Measurements from ENCODE around the gene MAP1A.

The MAP1A gene

GRCh38 chr15:43526261-43526930 lies 9.0 kb downstream of the MAP1A start:
- H3K27ac ChIP-seq, result no peak overlapping the region
- TF ChIP-seq ZFX (IDR thresholded peaks at IDR 0.05; ENCODE audit: borderline replicate concordance), result no peak
- no peak for TF ChIP-seq CTCF (IDR thresholded peaks at IDR 0.05)

DNA sequence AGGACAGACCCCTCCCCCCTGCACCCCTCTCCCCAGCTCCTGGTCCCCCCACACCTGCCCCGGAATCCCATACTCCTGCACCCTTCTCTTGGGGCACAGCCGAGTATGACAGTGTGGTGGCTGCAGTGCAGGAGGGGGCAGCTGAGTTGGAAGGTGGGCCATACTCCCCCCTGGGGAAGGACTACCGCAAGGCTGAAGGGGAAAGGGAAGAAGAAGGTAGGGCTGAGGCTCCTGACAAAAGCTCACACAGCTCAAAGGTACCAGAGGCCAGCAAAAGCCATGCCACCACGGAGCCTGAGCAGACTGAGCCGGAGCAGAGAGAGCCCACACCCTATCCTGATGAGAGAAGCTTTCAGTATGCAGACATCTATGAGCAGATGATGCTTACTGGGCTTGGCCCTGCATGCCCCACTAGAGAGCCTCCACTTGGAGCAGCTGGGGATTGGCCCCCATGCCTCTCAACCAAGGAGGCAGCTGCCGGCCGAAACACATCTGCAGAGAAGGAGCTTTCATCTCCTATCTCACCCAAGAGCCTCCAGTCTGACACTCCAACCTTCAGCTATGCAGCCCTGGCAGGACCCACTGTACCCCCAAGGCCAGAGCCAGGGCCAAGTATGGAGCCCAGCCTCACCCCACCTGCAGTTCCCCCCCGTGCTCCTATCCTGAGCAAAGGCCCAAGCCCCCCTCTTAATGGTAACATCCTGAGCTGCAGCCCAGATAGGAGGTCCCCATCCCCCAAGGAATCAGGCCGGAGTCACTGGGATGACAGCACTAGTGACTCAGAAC lies 9.8 kb downstream of the MAP1A start:
- no peak for TF ChIP-seq ZFX (IDR thresholded peaks at IDR 0.05; ENCODE audit: borderline replicate concordance)
- no peak for TF ChIP-seq CTCF (IDR thresholded peaks at IDR 0.05)
- H3K27ac ChIP-seq, result no peak overlapping the region

GRCh38 chr15:43527802-43528541 lies 10.6 kb downstream of the MAP1A start:
- H3K27ac ChIP-seq, result no peak overlapping the region
- no peak for TF ChIP-seq CTCF (IDR thresholded peaks at IDR 0.05)
- TF ChIP-seq ZFX (IDR thresholded peaks at IDR 0.05; ENCODE audit: borderline replicate concordance), result no peak

DNA sequence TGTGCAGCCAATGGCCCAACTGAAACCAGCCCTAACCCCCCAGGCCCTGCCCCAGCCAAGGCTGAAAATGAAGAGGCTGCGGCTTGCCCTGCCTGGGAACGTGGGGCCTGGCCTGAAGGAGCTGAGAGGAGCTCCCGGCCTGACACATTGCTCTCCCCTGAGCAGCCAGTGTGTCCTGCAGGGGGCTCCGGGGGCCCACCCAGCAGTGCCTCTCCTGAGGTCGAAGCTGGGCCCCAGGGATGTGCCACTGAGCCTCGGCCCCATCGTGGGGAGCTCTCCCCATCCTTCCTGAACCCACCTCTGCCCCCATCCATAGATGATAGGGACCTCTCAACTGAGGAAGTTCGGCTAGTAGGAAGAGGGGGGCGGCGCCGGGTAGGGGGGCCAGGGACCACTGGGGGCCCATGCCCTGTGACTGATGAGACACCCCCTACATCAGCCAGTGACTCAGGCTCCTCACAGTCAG lies 11.2 kb downstream of the MAP1A start:
- TF ChIP-seq ZFX (IDR thresholded peaks at IDR 0.05; ENCODE audit: borderline replicate concordance) (no peak), CTCF (IDR thresholded peaks at IDR 0.05) (no peak)
- no peak overlapping the region for H3K27ac ChIP-seq

DNA sequence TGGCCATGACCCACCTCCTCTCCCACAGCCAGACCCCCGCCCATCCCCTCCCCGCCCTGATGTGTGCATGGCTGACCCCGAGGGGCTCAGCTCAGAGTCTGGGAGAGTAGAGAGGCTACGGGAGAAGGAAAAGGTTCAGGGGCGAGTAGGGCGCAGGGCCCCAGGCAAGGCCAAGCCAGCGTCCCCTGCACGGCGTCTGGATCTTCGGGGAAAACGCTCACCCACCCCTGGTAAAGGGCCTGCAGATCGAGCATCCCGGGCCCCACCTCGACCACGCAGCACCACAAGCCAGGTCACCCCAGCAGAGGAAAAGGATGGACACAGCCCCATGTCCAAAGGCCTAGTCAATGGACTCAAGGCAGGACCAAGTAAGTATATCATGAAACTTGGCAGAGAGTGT lies 11.7 kb downstream of the MAP1A start:
- TF ChIP-seq ZFX (IDR thresholded peaks at IDR 0.05; ENCODE audit: borderline replicate concordance) (no peak), CTCF (IDR thresholded peaks at IDR 0.05) (no peak)
- no peak overlapping the region for H3K27ac ChIP-seq

GRCh38 chr15:43529587-43530345 lies 12.4 kb downstream of the MAP1A start:
- no peak for TF ChIP-seq CTCF (IDR thresholded peaks at IDR 0.05)
- TF ChIP-seq ZFX (IDR thresholded peaks at IDR 0.05; ENCODE audit: borderline replicate concordance), result no peak
- no peak overlapping the region for H3K27ac ChIP-seq
